Lower leg skin (tissue), 4 donors: Measurements from ENCODE around the gene IL3. TPM values are rescaled to one million over a fixed set of nuclear protein-coding genes. Genes with fewer than 3 reads are reported as not detected.

ENCODE experiments used
- DNase-seq, 2 donors: peaks; one replicate each; pipeline ENCODE4 v3.0.0-alpha.2; 2019; ENCODE audit warnings: low spot score in 2 of 2
- H3K4me3 ChIP-seq: fragments of 200-600 bp; sonication (generic); 2 replicates; pipeline ENCODE4 v1.5.1; 2017; ENCODE audit warnings: mild to moderate bottlenecking, low read depth; ENCODE audit not compliant: poor library complexity, severe bottlenecking
- CTCF ChIP-seq, 3 donors: fragments of 450-650 bp; IDR thresholded peaks; one replicate each; pipeline ENCODE4 v1.5.1; 2016; ENCODE audit warnings: antibody characterized with exemption in 3 of 3, mild to moderate bottlenecking in 3 of 3, moderate library complexity in 2 of 3
- POLR2A ChIP-seq, 2 donors: fragments of 450-650 bp; IDR thresholded peaks; one replicate each; pipeline ENCODE4 v1.6.1; 2016 to 2017; ENCODE audit warnings: antibody characterized with exemption in 2 of 2, mild to moderate bottlenecking in 1 of 2, moderate library complexity in 1 of 2
- WGBS, 2 donors: methylation state at CpG; one replicate each; pipeline ENCODE4 v1.1.5; 2018; 5-methylcytosine and 5-hydroxymethylcytosine counted together
- intact Hi-C: fragments of 100-400 bp; cut with DNase I; formaldehyde crosslinking; loops from one replicate; pipeline ENCODE4 v1.15.0; 2023; ENCODE audit warnings: low total_unique reads
- total RNA-seq, 4 donors: library from RNA; depleted of rRNA; stranded (reverse); fragments of >200 nt; gene quantifications; one replicate each; pipeline ENCODE4 v1.1.0, GENCODE V29; 2016

Gene IL3
- total RNA-seq, 4 donors from 2014 or later, result not detected

DNA sequence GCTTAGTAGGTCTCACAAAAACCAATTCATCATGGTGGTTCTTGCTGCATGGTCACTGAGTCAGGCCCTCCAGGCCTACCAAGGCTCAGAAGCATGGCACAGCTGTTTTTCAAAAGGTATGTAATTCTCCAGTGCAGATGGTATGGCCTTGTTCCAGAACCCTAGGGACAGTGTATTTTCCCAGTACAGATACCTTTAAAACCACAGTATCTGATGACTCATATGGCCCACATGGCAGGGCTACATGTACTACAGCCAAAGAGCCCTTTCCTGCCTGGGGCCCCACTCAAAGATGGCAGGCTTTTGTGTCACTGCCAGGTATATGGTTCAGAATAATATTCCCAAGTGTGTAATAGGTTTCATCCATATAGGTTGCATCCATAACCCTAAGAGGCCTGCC lies 29.7 kb downstream of the IL3 start:
- H3K4me3 ChIP-seq, result no peak overlapping the region

GRCh38 chr5:132093271-132093670 lies 32.8 kb downstream of the IL3 start:
- no peak for TF ChIP-seq POLR2A (IDR thresholded peaks at IDR 0.05)
- no peak for TF ChIP-seq CTCF (IDR thresholded peaks at IDR 0.05)
- WGBS, 2 donors, result 78 to 82% methylated on average over 3 of the region's 3 CpGs
- no peak for DNase-seq
- intact Hi-C loops, result no loop called here
- no peak overlapping the region for H3K4me3 ChIP-seq

More for the DNA sequence above, 29.7 kb downstream of the IL3 start:
- TF ChIP-seq POLR2A (IDR thresholded peaks at IDR 0.05), result no peak
- intact Hi-C loops, result no loop called here
- DNase-seq, result peak in 1 of 2 donors; percentile 32

GRCh38 chr5:132094393-132095076 lies 34.1 kb downstream of the IL3 start:
- intact Hi-C loops, result loop anchor here (5.0 kb wide), 1 partner anchor 1628 kb away; no protein-coding TSS in a partner anchor
- no peak overlapping the region for H3K4me3 ChIP-seq
- WGBS, 2 donors, result 50 to 64% methylated on average over 12 of the region's 12 CpGs
- TF ChIP-seq POLR2A (IDR thresholded peaks at IDR 0.05) (no peak), CTCF (IDR thresholded peaks at IDR 0.05) (no peak)
- peak in 1 of 2 donors; percentile 68 for DNase-seq

DNA sequence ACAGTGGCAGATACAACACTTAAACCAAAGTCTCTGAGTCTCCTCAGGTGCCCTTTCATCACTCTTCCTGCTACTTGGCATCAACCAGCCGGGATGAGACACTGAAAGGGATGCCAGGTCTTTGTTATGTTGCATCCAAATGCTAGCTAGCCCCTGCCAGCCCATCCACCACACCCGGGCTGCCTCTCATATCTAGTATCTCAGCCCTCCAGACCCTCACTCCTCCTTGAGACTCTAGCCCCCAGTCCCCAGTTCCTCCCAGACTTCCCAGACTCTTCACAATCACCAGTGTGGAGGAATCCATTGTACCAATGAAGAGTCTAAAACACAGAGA lies 34.6 kb downstream of the IL3 start:
- intact Hi-C loops, result loop anchor here (5.0 kb wide), 1 partner anchor 1627 kb away; no protein-coding TSS in a partner anchor
- TF ChIP-seq POLR2A (IDR thresholded peaks at IDR 0.05) (no peak), CTCF (IDR thresholded peaks at IDR 0.05) (no peak)
- no peak for DNase-seq
- H3K4me3 ChIP-seq, result no peak overlapping the region
- 44 to 53% methylated on average over 2 of the region's 2 CpGs for WGBS, 2 donors

- H3K4me3 ChIP-seq, result no peak overlapping the region
- intact Hi-C loops, result loop anchor here (5.0 kb wide), 1 partner anchor 1627 kb away; no protein-coding TSS in a partner anchor
- WGBS, 2 donors, result 62 to 80% methylated on average over 6 of the region's 6 CpGs
- no peak for TF ChIP-seq POLR2A (IDR thresholded peaks at IDR 0.05)
- TF ChIP-seq CTCF (IDR thresholded peaks at IDR 0.05), result no peak
- DNase-seq, result peak in 1 of 2 donors; percentile 64
These were observed 35.0 kb downstream of the IL3 start for GRCh38 chr5:132095424-132095972.

- TF ChIP-seq POLR2A (IDR thresholded peaks at IDR 0.05) (no peak), CTCF (IDR thresholded peaks at IDR 0.05) (no peak)
- H3K4me3 ChIP-seq, result no peak overlapping the region
- intact Hi-C loops, result loop anchor here (5.0 kb wide), 1 partner anchor 1625 kb away; no protein-coding TSS in a partner anchor
- DNase-seq, result peak in 1 of 2 donors; percentile 59
- WGBS, 2 donors, result 90 to 92% methylated on average over 3 of the region's 3 CpGs
These were observed 36.4 kb downstream of the IL3 start for GRCh38 chr5:132096904-132097303.
